ENCODE results near the gene WRAP73. TPM values are rescaled to one million over a fixed set of nuclear protein-coding genes. Genes with fewer than 3 reads are reported as not detected.
"Not testable (repeated sequence)": the region's sequence is repeated elsewhere in the genome, so short reads cannot be mapped to it uniquely, and the experiment has no call there.

Gene WRAP73
- total RNA-seq, 1 experiment from 2014 or later = 66.7 TPM

DNA sequence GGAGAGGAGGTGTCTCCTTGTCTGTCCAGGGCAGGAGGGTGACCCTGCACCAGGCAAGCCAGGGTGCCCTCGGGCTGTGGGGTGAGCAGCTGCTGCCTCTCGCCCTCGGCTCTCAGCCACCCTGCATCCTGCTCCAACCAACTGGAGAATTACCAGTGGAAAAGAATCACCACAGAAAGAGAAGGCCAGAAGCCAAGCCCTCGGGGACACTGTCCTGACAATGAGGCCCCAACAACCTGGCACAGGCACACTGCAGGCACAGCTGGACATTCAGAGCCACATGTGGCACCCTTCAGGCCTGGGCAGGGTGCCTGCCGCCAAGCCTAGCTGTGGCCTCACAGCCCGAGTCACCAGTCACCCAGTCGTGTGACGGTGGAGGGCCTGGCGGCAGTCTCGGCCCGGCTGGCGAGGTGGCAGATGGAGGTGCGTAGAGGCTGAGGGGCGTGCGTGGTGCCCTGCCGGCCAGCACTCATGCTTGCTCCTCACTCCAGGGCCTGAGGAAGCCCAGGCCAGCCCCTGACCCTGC lies 50.6 kb downstream of the WRAP73 start:
- DNase-seq (ENCODE audit: low spot score) = no peak

DNA sequence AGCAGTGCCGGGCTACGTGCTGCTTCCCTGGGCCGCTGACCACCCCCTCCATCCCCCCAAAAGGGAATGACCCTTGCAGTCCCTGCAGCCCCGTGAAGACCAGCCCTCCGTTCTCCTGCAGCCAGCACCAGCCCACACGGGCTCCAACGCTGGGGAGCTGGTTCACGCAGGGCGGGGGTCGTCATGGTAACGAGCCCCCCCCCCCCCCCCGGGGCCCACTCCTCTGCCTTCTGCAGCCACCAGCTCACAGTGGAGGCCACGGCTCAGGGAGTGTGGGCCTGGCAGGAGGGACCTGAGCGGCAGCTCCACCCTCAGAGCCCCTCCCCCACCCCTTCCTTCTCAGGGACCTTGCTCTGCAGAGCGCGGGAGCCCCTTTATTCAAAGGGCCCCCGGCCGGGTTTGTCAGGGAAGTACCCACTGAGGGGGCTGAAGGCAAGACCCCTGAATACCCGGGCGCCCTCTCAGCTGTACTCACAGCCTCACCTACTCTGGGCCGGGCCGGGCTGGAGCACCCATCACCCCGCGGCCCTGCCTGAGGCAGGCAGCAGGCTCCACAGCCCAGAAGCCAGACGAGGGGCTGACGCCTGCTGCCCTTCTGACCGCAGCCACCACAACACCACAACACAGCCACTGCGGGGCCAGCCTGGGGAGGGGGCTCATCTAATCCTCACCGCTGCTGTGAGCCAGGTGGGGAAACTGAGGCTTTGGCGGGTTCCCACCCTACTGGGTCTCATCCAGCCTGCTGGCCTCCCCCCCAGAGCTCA lies 51.2 kb downstream of the WRAP73 start:
- no peak for DNase-seq (ENCODE audit: low spot score)

DNA sequence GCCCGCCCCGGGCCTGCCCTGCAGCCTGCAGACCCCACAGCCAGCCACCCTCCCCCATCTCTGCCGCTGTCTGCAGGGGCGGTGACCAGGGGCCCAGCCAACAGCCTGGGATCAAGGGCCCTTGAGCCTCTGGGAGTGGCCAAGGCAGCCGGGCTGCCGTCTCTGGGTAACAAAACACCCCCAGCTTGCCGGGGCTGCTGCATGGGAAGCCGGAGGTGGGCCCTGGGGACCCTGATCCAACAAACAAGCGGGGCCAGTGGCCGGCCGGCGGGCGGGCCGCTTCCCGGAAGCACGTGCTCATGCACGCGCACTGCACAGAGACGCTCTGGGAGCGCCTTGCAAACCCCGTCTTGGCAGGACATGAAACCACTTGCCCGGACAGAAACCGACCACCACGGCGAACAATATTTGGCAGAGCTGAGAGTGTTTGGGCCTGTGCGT lies 51.8 kb downstream of the WRAP73 start:
- no peak for DNase-seq (ENCODE audit: low spot score)

DNA sequence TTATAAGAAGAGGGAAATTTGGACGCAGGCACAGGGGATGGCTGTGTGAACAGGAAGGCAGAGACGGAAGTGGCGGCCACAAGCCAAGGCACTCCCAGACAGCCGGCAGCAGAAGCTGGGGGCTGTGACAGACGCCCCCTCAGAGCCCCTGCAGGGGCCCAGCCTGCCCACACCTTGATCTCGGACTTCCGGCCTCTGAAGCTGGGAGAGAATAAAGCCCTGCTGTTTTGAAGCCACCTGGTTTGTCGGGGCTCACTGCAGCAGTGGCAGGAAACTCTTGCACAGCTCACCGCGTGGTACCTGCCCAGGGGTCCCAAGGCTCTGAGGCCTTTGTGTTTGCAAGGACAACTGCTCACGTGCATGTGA lies 52.3 kb downstream of the WRAP73 start:
- DNase-seq (ENCODE audit: low spot score) = no peak

DNA sequence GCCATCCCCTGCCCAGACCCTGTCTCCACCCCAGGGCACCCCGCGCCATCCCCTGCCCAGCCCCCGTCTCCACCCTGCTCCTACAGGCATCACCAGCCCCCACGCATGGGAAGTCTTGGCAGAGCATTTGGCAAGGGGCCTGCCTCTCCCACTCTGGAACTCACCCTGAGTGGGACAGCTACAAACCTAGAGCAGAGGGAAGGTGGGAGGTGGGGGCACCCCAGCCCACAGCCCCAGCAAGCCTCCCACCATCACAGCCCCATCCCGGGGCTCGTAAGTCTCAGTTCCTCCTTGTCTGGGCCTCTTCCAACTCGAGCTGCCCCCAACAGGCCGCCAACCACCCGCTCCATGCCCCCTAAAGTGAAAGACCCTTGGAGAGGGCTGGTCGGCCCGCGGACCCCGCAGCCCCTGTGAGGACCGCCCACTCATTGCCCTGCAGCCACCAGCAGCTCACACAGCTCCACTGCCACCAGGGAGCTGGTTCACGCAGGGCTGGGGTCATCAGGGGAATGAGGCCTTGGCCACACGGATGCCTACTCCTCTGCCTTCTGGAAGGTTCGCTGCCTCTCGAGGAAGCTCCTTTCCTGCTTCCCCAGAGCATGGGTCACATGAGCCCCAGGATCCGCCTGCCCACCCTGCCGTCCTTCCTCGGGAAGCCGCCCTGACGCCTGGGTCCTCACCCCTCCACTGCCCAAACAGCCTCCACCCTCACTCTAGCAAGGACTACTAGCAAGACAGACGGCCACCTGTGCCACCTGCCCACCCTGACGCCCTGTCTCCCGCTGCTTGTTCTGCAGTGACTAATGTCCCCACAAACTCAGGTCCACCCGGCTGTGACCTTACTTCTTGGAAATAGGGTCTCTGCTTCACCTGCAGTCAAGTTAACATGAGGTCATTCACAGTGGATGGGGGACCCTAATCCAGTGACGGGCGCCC lies 53.0 kb downstream of the WRAP73 start:
- DNase-seq (ENCODE audit: low spot score) = no peak

DNA sequence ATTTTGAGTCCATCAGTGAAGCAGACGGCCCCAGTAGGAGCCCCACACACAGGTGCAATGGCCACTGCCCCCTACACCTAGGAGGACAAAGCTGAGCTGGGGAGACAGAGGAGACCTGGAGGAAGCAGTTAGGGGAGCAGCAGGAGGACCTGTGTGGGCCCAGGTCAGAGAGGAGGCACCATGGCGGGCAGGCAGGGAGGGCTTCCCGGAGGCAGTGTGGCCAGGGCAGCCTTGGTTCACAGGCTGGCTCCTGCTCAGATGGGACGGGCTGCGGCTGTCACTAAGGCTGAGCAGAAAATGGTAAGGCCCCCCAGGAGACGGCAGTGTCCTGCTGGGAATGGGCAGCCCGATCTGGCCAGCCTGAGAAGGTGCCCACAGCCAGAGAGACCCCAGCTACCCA lies 54.0 kb downstream of the WRAP73 start:
- no peak for DNase-seq (ENCODE audit: low spot score)

DNA sequence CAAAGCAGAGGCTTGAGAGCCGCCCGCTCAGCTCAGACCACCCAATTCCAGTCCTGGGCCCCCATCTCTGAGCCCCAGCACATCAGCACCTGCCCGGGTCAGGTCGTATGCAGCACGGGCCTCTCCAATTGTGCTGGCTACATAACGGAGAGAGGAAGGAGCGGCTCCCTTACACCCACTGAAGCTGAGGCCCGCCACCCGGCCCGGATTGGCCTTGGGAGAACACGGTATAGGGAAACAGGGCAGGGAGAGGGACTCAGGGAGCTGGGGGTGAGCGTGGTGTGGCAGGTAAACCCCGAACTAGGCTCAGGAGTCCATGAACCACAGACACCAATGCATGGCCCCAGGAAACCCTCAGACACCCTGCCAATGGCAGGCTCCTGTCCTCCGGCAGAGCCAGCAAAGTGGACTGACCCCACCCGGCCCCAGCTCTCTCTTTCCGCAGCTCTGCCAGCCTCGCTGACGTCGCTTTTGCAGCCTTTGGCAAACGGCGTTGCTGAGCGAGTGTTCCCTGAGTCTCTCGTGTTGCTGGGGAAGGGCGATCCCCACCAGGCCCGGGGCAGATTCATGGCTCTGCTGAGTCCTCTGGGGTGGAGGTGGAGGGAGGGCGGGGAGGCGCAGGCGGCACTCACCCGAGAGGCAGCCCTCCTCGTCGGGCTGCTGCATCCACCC lies 55.1 kb downstream of the WRAP73 start:
- DNase-seq (ENCODE audit: low spot score) = no peak

DNA sequence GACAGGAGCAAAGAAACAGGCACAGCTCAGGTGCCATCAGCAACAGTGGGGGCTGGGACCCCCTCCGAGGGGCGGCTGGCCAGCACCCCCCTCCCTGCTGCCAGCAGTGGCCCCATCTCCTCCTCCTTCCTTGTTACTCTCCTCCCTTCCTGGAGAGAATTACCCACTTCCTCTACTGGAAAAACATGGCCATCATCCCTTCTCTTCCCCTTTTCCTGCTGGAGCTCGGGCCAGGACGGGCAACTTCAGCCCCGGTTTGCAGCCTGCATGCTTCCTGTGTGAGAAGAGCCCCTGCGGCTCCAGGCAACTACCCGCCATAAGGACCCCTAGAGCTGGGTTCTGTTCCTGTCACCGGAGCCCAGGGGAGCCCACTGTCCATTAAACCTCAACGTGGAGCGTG lies 56.2 kb downstream of the WRAP73 start:
- DNase-seq (ENCODE audit: low spot score) = no peak

DNA sequence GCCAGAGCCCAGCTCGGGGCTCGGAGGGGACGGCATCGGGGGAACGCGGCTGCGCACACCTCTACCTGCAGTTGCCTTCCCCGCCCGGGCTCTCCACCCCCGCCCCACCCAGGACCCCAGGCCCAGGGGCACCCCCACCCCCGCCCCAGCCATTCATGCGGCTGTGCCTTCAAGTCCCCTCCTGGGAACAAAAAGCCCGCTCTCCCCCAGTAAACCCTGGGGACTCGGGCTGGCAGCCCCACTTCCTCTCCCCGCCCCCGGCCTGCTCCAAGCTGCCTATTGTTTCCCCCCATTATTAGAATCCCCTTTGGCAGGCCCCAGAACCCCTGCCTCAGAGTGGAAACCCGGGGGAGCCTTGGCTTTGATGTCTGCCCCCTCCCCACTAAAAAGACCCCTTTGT lies 56.6 kb downstream of the WRAP73 start:
- DNase-seq (ENCODE audit: low spot score) = no peak

DNA sequence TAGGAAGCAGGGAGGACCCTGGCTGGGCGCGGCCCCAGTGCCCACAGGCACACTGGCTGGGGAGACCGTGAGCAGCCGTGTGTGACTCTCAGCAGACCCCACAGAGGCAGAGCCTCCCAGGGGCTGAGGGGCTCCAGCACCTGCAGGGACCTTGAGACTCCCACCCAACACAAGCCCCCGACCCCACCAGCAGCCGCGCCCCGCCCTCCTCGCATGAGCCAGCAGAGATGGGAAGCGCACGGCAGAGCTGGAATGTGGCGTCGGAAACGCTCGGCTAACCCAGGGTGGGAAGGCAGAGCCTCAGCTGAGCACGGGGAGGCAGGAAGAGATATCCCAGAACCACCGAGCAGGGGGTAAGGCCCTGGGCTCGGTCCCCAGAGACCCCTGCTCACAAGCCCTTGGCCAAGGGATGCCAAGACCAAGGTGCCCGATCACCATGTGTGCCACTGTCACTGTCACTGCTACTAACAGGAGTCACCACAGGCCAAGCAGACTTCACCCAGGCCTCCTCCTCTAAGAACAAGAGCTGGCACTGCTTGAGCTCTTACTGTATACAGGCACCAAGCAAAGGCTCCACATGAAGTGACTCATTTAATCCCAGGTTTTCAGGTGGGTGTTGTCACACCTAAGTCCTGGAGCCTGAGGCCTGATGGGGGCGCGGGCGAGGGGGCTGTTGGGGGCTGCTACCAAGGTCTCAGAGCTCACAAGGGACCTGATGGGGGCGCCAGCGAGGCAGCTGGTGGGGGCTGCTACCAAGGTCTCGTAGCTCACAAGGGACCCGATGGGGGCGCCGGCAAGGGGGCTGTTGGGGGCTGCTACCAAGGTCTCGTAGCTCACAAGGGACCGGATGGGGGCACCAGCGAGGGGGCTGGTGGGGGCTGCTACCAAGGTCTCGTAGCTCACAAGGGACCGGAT lies 58.7 kb downstream of the WRAP73 start:
- DNase-seq (ENCODE audit: low spot score) = no peak

DNA sequence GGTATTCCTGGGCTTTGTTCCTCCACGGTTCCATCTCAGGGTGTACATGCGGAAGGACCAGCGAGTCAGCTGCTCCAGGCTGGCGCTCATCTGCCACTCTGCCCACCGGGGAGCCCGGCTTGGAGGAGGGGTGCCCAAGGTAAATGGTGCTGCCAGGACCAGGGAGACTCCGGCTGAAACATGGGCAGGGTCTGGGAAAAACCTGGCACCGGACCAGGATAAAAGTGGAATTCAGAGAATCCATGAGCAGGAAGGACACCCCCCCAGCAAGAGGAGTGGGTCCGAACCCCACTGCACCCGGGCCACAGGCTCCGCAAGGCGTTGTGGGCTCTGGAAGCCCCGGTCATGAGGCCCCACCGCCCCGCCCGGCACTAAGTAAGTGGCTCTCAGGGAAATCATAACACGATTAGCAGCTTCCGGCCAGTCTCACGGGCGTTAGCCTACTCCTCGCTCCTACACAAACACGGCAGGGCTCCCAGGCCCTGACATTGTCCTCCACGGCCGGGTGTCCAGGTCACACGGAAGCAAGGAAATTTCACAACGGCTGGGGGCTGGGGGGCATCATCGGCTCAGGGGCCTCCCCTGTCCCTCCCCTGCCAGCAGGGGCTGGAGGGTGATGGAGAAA lies 59.7 kb downstream of the WRAP73 start:
- no peak for DNase-seq (ENCODE audit: low spot score)

DNA sequence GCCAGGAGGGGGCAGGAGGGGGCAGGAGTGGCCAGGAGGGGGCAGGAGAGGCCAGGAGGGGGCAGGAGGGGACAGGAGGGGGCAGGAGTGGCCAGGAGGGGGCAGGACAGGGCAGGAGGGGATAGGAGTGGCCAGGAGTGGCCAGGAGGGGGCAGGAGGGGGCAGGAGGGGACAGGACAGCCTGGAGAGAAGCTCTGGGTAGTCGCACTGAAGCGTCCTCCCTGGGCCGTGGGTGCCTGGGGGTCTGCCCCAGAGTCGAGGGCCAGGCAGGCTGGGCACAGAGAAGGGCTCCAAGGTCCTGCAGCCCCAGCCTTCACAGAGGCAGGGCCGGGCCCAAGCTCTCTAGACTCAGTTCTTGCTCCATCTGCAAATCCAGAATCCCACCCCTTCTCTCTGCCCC lies 61.5 kb downstream of the WRAP73 start:
- DNase-seq (ENCODE audit: low spot score) = no peak

DNA sequence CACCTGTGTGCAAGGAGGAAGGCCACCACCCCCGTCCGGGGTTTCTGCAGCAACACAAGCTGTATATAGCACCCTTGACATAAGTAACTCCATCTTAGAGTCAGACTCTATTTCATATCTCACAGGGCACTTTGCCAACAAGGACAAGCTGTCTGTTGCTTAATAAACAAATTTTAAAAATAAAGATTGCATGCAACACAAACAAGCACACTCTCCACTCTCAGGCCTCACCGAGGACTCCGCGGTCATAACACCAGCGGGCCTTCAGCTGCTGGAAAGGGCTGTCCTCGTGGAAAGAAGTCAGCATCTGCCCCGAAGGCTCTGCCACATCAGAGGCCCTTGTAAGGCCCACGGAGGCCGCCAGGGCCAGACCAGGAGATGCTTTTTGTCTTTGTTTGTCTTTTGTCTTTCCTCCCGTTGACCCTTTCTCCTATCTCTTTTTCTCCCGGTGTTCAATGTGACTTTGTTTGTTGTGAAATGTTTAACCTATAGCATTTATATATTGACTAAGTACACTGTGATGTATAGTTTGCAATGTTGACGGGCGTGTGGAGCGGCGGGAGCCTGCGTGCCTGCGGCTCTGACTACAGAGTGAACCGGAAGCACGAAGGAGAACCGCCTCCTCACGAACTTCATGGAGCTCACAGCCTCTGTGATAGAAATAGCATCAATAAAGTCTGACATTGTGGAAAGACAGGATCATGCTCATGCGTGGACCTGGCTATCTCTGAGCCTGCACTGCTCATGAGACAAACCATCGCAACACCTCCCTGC lies 62.7 kb downstream of the WRAP73 start:
- DNase-seq (ENCODE audit: low spot score) = peak; percentile 42

DNA sequence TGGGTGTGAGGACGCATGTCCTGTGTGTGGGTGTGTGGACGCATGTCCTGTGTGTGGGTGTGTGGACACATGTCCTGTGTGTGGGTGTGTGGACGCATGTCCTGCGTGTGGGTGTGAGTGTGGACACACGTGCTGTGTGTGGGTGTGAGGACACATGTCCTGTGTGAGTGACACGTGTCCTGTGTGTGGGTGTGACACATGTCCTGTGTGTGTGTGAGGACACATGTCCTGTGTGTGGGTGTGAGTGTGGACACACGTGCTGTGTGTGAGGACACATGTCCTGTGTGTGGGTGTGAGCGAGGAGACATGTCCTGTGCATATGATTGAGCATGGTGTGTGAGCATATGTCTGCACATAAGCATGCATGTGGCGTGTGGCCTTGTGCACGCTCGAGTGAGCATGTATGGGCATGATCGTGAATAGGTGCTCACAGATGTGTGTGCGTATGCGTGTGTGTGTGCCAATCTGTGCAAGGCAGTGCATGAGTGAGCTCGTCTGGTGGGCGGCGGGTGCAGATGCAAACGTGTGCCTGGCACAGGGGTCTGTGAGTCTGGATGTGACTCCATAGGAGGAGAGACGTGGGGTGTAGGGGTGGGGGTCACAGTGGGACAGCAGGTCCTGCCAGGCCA lies 63.8 kb downstream of the WRAP73 start:
- DNase-seq (ENCODE audit: low spot score) = no peak

DNA sequence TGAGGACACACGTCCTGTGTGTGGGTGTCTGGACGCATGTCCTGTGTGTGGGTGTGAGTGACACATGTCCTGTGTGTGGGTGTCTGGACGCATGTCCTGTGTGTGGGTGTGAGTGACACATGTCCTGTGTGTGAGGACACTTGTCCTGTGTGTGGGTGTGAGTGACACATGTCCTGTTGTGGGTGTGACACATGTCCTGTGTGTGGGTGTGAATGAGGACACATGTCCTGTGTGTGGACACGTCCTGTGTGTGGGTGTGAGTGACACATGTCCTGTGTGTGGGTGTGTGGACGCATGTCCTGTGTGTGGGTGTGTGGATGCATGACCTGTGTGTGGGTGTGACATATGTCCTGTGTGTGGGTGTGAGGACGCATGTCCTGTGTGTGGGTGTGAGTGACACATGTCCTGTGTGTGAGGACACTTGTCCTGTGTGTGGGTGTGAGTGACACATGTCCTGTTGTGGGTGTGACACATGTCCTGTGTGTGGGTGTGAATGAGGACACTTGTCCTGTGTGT lies 64.5 kb downstream of the WRAP73 start:
- not testable (repeated sequence) for DNase-seq (ENCODE audit: low spot score)

DNA sequence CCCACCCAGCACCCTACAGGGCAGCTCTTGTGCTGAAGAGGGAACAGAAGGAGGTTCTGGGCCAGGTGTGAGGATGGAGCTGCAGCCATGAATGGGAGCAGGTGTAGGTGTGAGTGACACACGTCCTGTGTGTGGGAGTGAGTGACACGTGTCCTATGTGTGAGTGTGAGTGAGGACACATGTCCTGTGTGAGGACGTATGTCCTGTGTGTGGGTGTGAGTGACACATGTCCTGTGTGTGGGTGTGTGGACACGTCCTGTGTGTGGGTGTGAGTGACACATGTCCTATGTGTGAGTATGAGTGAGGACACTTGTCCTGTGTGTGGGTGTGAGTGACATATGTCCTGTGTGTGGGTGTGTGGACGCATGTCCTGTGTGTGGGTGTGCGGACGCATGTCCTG lies 65.0 kb downstream of the WRAP73 start:
- no peak for DNase-seq (ENCODE audit: low spot score)

DNA sequence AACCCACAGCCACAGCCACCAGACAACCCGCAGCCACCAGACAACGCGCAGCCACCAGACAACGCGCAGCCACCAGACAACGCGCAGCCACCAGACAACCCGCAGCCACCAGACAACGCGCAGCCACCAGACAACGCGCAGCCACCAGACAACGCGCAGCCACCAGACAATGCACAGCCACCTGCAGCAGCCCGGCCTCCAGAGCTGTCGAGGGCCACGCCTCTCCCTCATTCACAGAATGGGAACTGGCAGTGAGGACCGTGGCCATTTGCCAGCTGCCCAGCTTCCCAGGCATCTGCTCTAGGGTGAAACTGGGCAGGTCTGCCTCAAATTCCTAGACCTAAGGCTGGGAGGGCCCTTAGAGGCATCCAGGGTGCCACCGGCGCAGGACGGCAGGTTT lies 66.2 kb downstream of the WRAP73 start:
- DNase-seq (ENCODE audit: low spot score) = not testable (repeated sequence)

DNA sequence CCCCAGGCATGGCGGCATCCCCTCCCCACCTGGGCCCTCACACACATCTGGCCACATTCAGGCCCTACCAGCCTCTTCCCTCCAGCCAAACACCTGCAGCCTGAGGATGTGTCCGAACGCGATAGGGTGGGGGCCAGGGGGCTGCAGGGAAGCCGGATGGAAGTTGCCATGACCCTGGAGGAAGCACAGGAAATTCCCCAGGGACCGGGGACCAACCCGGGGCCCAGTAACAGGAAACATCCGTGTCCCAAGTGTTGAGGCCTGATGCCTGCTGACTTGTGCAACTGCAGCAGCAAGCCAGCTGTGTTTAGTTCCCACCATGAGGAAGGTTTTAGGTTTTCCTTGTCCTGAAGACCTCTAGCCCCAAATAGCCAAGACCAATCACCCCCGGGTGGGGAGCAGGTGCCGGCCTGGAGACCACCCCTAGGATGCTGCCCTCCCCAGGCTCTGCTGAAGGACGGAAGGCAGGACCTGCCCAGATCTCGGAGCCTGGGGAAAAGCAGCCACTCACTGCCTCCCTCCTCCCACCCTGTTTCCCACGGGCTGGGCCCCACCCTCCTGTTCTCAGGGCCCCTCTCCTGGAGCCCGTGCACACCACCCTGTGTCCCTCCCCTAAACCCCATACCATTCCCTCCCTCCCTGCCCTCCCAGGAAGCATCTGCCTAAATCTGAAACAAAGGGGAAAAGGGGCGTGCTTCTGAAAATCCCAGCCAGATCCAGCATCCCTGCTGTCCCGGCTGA lies 68.4 kb downstream of the WRAP73 start:
- no peak for DNase-seq (ENCODE audit: low spot score)

Data from HT-29 (cell line).